GM10847 (cell line): Measurements from ENCODE around the gene KIF23.

Experiments used
- POLR2A ChIP-seq: IDR thresholded peaks from 2 replicates; pipeline ENCODE4 v1.6.1; 2011; ENCODE audit not compliant: insufficient read length; ENCODE audit errors: extremely low read depth

Gene KIF23

DNA sequence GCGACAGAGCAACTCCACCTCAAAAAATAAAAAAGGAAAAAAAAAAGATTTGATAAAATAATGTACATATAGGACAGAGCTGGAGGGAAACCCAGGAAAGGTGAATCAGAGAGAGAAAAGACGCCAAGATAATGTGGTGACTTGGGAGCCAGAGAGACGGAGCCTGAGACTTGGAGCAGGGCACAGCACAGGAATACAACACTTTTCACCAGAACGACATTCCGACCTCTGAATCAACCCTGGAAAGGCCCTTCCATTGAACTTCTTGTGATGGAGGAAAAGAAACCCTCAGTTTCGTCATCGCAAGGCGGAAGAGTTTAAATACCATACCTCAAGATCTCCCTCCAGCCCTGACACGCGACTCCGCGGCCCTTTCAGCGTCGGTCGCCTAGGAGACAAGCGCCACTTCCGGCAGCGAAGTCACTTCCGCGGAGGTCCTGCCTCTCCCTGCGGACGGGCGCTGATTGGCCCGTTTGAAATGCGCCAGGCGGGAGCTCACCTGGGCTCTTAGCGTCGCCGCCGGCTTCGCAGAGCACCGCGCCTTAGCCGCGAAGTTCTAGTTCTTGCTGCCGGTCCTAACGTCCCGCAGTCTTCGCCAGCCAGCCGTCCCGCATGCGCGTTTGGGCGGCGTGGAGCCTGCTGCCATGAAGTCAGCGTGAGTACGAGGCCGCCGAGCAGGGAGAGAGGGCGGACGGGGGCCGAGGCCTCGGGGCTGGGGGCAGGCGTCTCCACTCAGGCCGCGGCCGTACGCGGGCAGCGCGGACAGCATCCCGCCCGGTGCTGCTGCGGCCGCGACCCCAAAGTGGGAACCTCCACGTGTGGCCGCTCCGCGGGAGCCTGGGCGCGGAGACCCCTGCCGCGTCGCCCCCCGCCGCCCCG is at the start of gene KIF23:
TSS of gene KIF23 (plus strand) at position 528 of the 879 bp plus-strand sequence. CDS start at position 645, 117 bp downstream.
- peak; percentile 69 for TF ChIP-seq POLR2A

DNA sequence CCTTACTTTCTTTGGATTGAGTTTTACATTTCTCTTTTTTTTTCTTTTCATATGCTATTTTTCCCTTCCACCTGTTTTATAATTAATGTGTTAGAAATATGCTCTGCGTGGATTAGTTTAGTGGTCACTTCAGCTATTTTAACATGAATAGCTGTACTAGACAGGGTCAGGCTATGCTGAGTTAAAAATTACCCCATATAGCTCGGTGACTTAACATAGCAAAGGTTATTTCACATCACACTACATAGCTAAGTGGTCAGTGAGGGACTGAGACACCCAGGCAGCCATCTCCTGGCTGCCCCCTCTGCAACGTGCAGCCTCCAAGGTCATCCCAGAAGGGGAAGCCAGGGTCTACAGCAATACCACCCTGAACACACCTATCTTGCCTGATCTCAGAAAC is 46.9 kb upstream of the KIF23 start:
- TF ChIP-seq POLR2A, result no peak

DNA sequence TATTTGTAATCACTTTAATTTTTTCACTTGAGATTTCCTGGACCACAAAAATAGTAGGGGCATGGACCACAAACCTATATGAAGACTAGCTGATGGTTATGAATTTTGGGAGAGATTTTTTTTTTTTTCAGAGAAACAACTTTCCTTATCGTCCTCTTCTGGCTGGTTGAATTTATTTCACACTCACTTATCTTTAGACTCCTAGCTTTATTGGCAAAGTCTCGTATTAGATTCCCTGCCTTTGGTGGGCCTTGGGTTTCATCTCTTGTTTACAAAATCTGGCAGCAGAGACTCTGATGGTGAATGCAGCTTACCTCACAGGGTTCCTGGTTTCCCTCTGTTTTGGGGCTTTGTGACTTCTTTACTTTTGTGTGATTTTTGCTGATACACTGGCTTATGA is 44.5 kb upstream of the KIF23 start:
- no peak for TF ChIP-seq POLR2A

DNA sequence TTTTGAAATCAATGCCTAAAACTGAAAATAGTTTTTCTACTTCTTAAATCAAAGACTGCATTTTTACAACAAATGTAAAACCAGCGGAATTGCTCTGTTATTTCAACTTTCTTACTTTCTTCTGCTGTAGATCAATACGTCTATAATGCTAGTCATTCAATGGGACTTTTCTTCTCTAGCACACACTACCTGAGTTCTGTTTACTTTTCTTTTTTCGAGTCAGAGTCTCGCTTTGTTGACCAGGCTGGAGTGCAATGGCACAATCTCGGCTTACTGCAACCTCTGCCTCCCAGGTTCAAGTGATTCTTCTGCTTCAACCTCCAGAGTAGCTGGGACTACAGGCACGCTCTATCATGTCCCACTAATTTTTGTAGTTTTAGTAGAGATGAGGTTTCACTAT is 40.7 kb upstream of the KIF23 start:
- no peak for TF ChIP-seq POLR2A

DNA sequence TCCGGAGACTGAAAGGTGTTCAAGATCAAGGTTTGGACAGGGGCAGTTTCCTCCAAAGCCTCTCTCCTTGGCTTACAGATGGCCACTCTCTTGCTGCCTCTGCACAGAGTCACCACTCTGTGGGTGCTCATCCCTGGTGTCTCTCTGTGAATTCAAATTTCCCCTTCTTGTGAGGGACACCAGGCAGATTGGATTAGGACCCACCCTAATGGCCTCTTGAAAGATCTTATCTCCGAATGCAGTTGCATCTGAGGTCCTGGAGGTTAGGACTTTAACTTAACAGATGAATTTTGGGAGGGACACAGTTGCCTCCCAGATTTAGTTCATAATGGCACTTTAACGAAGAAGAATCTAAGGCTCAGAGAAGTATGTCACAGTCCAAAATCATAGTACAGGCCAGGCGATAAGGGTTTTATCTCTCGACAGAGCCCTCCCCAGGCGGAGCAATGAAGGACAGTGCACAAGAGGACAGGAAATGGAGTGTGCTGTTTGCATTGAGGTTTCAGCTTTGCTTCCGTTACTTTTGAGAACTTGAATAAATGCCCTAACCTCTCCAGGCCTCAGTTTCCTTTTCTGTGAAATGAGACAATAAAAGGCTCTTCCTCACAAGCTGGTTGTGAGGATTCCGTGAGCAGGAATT is 38.9 kb upstream of the KIF23 start:
- TF ChIP-seq POLR2A, result no peak

DNA sequence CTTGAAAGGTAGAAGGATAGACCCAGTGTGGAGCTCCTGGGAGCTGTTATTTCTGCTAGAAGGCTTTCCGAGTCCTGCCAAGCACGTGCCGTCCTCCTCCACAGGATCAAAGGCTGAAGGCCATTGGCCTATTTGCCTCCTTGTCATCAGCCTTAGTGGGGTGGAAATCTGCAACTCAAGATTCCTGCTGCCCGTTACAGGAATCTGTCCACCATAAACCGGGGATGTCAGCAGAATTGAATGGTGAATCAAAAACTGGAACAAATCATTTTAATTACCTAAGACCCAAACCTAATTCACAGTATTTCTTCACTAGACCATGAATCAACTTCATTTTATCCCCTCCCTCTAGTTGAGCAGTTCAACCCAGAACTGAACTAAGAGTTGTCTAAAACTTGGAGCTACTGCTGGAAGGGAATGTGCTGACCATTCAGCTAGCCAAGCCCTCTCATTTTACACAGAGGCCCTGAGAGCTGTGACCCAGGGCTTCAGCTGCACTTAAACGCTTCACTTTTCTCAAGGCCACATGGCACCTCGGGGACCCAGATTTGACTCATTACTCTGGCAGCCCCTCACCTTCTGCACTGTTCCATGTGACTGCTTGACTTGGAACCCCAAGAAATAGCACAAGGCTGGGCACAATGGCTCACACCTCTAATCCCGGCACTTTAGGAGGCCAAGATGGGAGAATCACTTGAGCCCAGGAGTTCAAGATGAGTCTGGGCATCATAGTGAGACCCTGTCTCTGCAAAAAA is 36.8 kb upstream of the KIF23 start:
- no peak for TF ChIP-seq POLR2A

DNA sequence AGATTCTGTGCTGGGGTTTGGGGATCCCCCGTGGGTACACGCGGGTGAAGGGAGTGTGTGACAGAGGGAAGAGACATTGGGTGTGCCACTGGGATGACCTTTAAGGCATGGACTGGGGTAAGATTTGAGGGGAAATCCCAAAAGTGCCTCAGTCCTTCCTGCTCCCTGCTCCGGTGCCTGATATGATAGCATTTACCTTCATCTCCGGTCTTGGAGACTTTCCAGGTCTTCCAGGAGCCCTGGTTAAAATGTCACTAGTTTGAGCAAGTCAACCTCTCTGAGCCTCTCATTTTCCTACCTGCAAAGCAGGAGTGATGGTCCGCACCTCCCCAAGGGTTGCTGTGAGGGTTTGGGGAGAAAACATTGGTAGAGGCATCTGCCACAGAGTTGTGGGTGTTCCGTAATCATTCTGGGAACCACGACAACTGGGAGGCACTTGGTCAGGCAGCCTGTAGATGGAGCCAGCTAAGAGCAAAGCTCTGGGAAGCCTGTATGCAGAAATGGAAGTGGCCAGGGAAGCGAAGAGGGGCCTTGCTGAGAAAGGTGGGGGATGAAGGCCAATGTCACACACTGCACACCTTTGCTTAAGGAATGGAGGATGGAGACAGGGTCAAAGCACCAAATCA is 33.9 kb upstream of the KIF23 start:
- no peak for TF ChIP-seq POLR2A

DNA sequence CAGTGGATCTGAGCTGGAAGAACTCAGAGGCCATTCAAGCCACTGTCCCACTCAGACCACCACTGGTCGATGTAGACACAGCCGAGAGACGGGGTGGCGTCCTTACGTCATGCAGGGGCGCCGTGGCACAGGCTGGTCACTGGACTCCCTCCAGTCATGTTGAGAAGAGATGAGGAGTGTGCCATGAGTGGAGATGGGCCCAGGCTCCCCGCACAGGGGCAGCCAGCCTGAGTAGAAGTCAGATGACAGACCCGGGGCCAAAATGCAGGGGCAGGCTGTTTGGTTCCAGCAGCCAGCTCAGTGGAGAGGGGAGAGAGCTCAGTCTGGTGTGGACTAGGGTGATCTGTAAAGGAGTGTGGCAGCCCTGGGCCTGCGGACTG is 33.4 kb upstream of the KIF23 start:
- no peak for TF ChIP-seq POLR2A

DNA sequence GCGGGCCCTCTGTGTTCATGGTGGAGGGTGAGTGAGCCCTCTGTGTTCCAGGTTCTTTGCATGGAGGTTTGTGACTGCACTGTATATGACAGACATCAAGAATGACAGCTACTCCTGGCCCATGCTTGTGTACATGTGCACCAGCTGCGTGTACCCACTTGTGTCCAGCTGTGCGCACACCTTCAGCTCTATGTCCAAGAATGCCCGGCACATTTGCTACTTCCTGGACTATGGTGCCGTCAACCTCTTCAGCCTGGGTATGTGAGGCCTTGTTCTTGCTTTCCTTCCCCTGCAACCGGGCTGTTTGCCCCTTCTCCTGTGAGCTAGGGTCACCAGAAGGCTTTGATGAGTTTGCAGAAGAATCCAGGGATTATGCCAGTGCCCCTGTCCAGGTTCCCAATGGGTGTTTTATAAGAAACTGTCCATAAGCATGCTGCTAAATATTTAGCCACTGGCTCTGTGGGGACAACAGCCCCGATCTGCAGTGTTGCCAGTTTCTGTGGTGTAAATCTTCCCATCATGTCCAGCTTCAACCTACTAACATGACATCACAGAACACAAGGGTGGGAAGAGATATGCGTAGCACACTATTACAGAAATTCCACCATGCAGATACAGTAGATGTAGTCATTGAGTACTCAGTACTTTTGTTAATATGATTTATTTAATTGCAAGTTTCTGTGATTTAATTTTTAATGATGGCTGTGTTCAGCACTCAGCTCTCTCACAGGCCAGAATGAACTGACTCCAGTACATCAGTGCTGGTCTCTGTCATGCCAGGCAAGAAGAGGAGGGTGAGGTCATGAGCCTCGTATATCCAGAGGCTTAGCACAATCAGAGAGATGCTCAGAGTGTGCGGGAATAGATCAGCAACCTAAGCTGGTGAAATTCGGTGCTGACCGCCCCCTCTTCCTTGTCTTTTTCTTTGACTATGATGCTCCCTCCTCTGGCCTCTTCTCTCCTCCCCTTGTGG is 29.2 kb upstream of the KIF23 start:
- no peak for TF ChIP-seq POLR2A

DNA sequence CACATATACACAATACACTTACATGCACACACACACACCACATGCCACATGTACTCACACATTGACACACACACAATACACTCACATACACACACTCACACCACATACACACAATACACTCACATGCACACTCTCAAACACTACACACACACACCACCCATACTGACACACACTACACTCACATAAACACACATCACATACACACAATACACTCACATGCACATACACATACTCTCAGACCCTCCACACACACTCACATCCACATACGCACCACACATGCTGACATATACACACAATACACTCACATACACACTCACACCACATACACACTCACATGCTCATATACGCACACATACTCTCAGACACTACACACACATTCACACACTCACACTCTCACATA is 28.3 kb upstream of the KIF23 start:
- no peak for TF ChIP-seq POLR2A

DNA sequence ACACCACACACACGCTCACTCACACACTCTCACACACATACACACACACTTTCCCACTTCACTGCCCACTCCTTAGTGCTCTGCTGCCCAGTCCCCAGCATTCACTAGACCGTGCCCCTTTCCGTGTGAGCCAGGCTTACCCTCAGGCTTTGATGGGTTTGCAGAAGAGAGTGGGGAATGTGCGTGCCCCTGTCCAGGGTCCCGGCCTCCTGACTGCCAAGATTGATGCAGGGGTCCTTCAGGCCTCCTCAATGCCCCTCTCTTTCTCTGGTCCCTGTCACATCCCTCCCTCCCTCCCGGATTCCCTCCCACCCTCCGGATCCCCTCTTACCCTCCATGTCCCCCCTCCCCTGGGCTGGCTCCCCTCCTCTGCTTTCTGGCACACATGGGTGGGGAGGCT is 27.9 kb upstream of the KIF23 start:
- no peak for TF ChIP-seq POLR2A

DNA sequence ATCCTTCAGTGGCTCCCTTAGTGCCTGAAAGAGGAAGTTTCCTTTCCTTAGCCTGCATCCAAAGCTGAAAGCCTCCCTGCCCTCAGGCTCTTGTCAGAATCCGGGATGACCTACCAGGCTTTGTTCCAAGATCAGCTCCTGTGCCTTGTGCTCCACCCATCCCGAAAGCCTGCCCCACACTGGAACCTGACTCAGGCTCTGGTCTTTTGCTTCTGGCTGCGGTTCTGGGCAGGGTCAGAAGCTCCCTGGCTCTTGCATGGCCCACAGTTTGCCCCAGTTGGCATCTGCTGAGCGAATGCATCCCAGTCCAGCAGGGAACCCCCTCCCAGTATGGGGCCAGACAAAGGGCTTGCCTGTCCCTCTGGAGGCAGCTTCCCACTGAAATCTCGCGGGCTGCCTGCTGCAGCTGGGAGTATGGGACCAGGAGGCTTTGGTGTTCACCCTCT is 25.9 kb upstream of the KIF23 start:
- TF ChIP-seq POLR2A, result no peak

DNA sequence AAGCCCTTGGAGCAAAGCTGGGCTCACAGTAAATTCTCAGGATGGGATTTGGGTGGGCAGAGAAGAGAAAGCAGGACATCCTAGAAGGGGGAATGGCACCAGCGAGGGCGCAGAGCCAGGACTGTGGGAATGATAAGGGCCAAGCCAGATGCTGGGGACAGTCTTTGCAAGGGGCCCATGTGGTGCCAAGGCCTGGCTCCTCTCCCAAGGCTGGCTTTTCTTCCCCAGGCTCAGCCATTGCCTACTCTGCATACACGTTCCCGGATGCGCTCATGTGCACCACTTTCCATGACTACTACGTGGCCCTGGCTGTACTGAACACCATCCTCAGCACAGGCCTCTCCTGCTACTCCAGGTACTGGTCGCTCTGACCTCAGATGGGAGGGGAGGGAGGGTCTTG is 24.7 kb upstream of the KIF23 start:
- TF ChIP-seq POLR2A, result no peak

DNA sequence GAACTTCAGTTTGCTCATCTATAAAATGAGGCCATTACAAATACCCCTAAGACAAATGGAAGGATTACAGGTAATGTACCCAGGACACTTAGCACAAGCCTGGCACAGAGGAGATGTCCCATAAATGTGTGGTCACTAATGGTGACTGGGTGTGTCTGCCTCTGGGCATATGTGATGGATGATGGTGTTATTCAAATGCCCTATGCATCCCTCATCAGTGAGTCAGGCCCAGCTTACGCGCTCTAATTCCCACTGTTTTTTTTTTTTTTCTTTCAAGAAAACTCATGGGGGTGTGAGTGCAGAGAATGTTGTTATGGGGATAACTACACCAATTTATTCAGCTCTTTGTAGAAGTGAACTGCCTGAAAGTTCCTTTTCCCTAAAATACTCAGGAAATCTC is 23.6 kb upstream of the KIF23 start:
- no peak for TF ChIP-seq POLR2A
